GM18858 (cell line): ENCODE data around the gene IGSF6.
"Not testable (repeated sequence)": the region's sequence is repeated elsewhere in the genome, so short reads cannot be mapped to it uniquely, and the experiment has no call there.

Source experiments
- ATAC-seq: cut with Tn5 transposase; IDR thresholded peaks from one replicate; pipeline ENCODE4 v1.9.1; 2021; ENCODE audit not compliant: unreplicated experiment

Gene IGSF6

GRCh38 chr16:21629616-21630539 is 22.5 kb downstream of the IGSF6 start:
- not testable (repeated sequence) for ATAC-seq

DNA sequence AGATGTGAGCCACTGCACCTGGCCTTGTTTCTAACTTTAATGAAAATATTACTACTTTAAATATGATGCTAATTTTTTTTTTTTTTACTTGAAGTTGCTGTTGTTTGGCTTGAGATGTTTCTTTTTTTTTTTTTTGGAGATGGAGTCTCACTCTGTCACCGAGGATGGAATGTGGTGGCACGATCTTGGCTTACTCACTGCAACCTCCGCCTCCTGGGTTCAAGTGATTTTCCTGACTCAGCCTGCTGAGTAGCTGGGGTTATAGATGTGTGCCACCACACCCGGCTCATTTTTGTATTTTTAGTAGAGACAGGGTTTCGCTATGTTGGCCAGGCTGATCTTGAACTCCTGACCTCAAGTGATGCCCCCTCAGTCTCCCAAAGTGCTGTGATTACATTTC is 23.6 kb downstream of the IGSF6 start:
- ATAC-seq = no peak

DNA sequence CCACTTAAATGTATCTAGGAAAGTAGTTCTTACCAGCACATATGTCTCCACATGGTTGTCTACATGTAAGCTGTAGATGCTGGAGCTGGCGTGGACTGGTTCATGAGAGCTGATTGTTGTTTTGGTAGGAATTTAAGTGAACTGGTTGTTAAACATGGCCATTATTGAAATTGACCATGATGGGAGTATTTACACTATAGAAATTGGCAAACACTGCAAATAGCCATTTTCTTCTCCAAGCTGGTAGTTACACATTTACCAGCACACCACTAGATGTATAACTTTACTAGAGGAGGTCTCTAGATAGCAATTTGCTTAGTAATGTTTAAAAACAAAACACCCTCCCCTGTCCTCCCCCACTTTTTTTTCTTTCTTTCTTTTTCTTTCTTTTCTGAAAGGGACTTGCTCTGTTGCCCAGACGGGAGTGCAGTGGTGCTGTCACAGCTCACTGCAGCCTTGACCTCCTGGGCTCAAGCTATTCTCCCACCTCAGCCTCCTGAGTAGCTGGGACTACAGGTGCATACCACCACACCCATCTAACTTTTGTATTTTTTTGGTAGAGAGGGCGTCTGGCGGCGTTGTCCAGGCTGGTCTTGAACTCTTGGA is 24.2 kb downstream of the IGSF6 start:
- no peak for ATAC-seq

DNA sequence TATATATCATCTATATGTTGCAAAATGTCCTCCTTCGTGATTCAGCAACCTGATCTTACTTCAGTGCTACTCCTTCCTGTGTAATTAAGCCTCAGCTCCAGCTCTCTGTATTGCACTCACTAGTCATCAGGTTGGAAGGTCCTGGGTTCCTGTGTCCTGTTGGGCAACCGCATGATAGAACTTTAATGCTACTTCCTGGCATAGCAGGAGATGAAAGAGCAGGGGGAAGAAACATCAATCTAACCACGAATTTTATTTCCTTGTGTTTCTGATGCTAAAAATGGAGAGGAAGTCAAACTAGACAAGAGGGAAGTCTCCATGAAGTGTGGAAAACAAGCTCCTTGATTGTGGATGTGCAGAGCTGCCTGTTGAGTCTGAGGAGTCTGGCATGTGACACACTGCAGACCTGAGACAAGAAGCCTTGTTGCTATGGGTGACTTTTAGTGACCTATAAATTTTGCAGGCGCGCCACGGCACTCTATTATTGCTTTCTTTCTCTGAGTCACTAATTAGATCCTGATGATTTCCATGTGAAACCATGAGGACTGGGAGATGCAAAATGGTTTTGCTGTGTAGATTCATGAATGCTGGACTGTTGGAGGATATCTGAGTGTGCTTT is 25.6 kb downstream of the IGSF6 start:
- no peak for ATAC-seq

DNA sequence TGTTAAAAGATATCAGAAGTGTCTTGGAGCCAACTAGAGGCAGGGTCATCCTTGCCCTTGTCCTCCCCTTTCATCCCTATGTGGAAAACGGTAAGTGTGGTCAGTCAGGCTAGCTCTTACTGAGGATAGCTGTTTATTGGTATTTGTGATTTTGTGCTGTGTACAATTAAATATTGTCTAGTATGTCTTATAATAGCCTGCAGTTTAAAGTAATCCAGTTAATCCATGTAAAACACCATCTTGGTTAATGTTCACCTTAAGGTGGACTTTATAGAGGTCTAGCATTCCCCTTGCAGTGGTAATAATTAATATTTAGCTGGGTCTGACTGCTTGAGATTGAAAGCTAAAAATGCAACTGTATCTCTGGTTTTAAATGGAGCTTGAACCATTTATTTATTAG is 27.4 kb downstream of the IGSF6 start:
- no peak for ATAC-seq

GRCh38 chr16:21622545-21622944 is 29.9 kb downstream of the IGSF6 start:
- ATAC-seq = no peak

DNA sequence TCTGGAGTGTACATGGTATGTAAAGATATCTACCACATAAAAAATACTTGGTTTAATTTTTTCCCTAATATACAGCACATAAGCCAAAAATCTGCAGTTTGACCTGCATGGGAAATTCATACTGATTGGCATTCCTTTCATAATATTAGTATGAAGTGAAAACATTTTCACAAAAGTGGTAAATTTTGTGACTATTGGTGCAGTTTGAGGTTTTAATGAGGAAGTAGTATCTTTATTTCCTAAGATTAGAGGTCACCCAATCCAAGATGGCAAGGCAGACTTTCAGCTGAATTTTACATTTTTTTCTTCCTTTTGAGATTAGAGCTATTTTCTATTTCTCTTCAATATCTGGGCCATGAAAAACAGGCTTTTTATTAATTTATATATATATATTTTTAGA is 31.8 kb downstream of the IGSF6 start:
- no peak for ATAC-seq

DNA sequence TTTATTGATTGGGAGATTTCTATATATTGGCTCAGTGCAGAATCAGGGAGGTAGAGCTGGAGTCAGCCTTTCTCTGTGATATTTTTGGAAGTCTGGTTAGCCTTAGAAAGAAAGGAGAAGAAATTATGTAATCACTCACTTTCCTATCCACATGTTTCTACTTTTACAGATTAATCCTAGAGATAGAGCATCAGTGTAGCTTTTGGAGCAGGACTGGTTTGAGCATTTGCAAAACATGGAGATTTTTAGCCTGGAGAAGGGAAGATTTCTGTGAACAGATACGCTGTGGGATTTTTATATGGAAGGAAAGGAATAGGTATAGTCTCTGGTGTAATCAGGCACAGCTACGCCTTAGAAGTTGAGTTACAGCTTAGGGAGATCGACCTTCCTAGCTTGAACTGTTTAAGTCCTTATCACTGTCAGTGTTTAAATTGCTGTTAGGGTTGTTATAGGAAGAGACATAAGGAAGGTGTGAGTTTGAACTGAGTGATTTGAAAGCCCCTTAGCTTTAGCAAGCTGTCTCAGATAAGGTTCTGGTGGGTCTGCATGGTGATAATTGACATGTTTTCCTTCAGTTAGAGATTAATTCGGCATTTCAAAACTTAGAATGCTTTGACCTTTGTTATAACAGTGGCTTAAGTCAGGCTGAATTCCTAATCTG is 32.5 kb downstream of the IGSF6 start:
- no peak for ATAC-seq

GRCh38 chr16:21618281-21618680 is 34.1 kb downstream of the IGSF6 start:
- ATAC-seq = no peak

DNA sequence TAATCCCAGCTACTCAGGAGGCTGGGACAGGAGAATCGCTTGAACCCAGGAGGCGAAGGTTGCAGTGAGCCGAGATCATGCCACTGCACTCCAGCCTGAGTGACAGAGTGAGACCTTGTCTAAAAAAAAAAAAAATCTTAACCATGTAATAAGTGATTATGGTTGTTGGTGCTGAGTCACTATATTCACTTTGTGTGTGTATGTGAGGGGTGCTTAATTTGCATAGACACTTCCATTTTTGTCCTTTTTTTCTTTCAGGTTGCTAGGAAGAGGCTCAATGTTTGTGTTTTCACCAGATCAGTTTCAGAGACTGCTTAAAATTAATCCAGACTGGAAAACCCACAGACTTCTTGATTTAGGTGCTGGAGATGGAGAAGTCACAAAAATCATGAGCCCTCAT is 34.8 kb downstream of the IGSF6 start:
- ATAC-seq = no peak

GRCh38 chr16:21614896-21615295 is 37.5 kb downstream of the IGSF6 start:
- no peak for ATAC-seq

GRCh38 chr16:21613781-21614180 is 38.6 kb downstream of the IGSF6 start:
- no peak for ATAC-seq

DNA sequence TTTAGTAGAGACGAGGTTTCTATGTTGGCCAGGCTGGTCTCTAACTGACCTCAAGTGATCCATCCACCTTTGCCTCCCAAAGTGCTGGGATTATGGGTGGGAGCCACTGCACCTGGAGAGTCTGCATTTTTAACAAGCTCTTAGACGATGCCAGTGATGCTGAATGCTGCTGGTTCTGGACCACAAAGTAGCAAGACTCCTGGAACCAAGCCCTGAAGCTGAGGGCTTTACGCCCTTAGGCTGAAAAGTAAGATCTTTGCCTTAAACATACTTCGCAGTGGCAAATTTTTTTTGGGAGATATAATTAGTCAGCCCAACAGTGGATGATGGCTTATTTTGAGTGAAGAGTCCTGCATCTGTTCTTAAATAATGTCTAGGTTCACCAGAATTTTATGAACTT is 39.0 kb downstream of the IGSF6 start:
- ATAC-seq = no peak

DNA sequence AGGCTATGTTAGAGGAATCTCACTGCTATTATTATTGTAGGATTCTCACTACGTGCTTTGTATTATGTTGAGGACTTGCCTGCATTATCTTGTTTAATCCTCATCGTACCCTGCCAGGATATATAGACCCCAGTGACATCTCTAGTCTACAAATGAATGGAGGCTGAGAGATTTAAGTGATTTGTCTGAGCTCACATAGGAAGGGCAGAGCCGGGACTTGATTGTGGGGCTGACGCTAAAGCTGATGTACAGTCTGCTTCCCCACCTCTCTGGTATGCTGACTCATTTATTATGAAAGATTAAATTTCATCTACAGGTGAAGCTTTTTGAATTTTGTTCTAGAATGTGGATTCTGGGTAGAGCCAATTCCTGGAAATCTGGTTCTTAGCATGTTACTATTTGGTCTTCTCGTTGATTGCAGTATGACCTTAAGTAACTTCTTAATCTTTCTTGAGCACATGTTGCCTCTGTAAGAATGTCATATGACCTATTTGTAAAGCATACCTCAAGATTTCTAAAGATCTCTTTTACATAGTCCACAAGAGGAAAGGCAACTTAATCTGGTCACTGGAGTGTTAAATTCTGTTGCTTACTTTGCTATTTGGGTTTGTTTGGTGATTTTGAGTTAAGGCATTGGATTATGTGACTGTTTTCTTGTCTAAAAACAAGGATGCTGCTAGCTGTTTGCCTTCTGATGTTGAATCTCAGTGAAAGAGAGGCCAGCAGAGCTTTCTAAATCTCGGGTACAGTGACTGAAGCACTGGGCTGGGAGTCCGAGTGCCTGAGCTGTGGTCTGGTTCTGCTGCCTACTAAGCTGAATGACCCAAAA is 40.6 kb downstream of the IGSF6 start:
- no peak for ATAC-seq

DNA sequence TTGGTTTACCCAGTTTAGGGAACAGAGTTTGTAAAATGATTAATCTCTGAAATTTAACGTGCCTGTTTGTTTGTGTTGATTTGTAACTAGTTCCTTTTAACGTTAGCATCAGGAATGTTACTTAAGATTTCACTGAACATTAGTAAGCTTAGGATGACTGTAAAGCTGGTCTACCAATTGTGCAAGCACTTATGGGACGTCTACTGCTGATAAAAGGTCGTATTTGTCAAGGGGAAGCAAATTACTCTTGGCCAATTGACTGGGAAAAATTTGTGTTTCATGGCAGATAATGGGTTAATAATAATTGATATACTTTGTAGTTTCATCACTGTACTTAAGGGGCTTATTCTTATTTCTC is 41.2 kb downstream of the IGSF6 start:
- no peak for ATAC-seq

DNA sequence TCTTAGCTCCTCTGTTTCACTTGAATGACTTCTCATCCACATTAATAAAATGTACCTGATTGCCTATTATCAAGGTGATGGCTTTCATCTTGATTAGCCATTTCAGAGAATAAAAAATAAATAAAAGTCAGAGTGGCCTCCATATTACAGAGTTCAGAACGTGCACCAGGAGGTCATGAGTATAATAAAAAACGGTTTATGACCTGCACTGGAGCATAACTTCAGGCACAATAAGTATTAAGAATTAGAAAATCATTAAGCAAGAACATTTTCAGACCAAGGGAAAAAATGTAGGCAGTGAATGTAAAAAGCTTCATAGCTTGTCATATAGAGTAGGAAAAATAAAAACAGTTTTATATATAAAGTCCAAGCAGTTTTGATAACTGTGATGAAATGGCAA is 41.6 kb downstream of the IGSF6 start:
- no peak for ATAC-seq

DNA sequence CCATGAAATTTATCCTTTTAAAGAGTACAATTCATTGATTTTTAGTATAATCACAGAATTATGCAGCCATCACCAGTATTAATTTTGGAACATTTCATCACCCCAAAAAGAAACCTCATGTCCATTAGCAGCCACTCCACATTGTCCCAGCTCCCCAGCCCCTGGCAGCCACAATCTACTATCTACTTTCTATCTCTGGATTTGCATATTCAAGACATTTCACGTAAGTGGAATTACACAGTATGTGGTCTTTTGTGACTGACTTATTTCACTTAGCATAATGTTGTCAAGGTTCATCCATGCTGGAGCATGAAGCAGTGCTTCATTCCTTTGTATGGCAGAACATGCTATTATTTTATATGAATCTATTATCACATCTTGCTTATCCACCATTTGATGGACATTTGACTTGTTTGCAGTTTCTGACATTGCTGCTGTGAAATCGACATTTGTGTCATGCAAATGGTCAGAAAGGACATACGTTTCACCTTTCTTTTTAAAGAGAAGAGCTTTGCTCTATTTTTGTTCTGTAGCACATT is 42.3 kb downstream of the IGSF6 start:
- ATAC-seq = no peak

- ATAC-seq = no peak
Observed at GRCh38 chr16:21608639-21609328, 43.6 kb downstream of the IGSF6 start.

- ATAC-seq = not testable (repeated sequence)
Observed at GRCh38 chr16:21605848-21606247, 46.6 kb downstream of the IGSF6 start.

DNA sequence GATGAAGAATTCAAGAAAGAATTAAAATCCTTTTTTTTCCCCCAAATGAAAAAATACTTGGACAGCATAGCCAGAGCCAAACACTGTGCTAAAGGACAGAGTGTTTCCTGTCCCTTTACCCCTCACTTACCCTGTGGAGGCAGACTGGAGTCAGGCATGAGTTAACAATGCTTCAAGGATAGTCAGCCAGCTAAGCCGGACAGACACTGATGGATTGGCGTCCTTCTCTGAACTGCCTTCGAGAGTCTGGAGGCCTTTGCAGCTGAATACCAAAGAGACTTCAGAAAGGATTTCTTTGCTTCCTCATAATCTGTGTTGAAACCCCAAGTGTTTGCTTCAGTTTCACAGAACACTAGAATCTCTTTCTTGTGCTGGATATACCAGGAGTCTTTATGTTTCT is 48.5 kb downstream of the IGSF6 start:
- no peak for ATAC-seq
